Testis (tissue), 3 donors: ENCODE measurements around the gene COL25A1. TPM values are rescaled to one million over a fixed set of nuclear protein-coding genes. Genes with fewer than 3 reads are reported as not detected.

ENCODE experiments used
- DNase-seq: peaks from one replicate; pipeline ENCODE4 v3.0.0-alpha.2; 2019
- H3K27ac ChIP-seq, 2 donors: fragments of 200-600 bp; sonication (generic); one replicate each; pipeline ENCODE4 v1.5.1; 2019
- H3K27me3 ChIP-seq: fragments of 200-600 bp; sonication (generic); one replicate; pipeline ENCODE4 v1.5.1; 2019
- H3K36me3 ChIP-seq: fragments of 200-600 bp; sonication (generic); one replicate; pipeline ENCODE4 v1.5.1; 2017; ENCODE audit warnings: low read depth; ENCODE audit errors: missing control alignments
- H3K4me1 ChIP-seq: fragments of 200-600 bp; sonication (generic); one replicate; pipeline ENCODE4 v1.5.1; 2019
- H3K4me3 ChIP-seq, 2 donors: fragments of 200-600 bp; sonication (generic); one replicate each; pipeline ENCODE4 v1.5.1; 2017 to 2019
- H3K9me3 ChIP-seq: fragments of 200-600 bp; sonication (generic); one replicate; pipeline ENCODE4 v1.5.1; 2017
- CTCF ChIP-seq, 3 experiments: fragments of 450-650 bp in 2 of 3; fragments of 200-600 bp in 1 of 3; sonication (generic) in 1 of 3; IDR thresholded peaks; one replicate each; pipeline ENCODE4 v1.5.1; 2016 to 2019; ENCODE audit warnings: antibody characterized with exemption in 3 of 3, mild to moderate bottlenecking in 2 of 3, moderate library complexity in 1 of 3
- POLR2A ChIP-seq: fragments of 450-650 bp; IDR thresholded peaks from one replicate; pipeline ENCODE4 v1.6.1; 2017; ENCODE audit warnings: antibody characterized with exemption, mild to moderate bottlenecking, moderate library complexity
- WGBS, 2 donors: methylation state at CpG; one replicate each; pipeline ENCODE4 v1.1.5; 2018; 5-methylcytosine and 5-hydroxymethylcytosine counted together
- intact Hi-C: fragments of 100-400 bp; cut with DNase I; formaldehyde crosslinking; loops from one replicate; pipeline ENCODE4 v1.15.1; 2023; ENCODE audit warnings: low total_unique reads
- polyA plus RNA-seq: library from polyadenylated mRNA; stranded (reverse); fragments of 350-450 nt; fragmentation: Illumina TruSeq; extraction: RNeasy Lipid Tissue Mini Kit (QIAGEN cat#74804); gene quantifications from one replicate; pipeline ENCODE4 v1.2.3, GENCODE V29; 2014; ENCODE audit warnings: low read depth, low replicate concordance; ENCODE audit not compliant: insufficient read depth
- total RNA-seq, 2 donors: library from RNA; depleted of rRNA; stranded (reverse); fragments of >200 nt; gene quantifications; one replicate each; pipeline ENCODE4 v1.2.3, GENCODE V29; 2016

COL25A1 gene
- total and polyA plus RNA-seq, 3 donors from 2014 or later: 11.7 to 19.2 (median 17.2) TPM

GRCh38 chr4:108774809-108775530 lies 527.5 kb downstream of the COL25A1 start:
- Histone ChIP-seq H3K27ac (no peak overlapping the region), H3K9me3 (no peaks in the 10 kb centered on the region), H3K27me3 (no peaks in the 10 kb centered on the region), H3K4me1 (no peaks in the 10 kb centered on the region), H3K36me3 (no peaks in the 10 kb centered on the region), H3K4me3 (no peak overlapping the region)
- peak; percentile 50 for DNase-seq
- WGBS, 2 donors: 68 to 73% methylated on average over 5 of the region's 5 CpGs
- TF ChIP-seq POLR2A: no peak
- TF ChIP-seq CTCF (IDR thresholded peaks at IDR 0.05): no peak
- intact Hi-C loops: no loop called here

DNA sequence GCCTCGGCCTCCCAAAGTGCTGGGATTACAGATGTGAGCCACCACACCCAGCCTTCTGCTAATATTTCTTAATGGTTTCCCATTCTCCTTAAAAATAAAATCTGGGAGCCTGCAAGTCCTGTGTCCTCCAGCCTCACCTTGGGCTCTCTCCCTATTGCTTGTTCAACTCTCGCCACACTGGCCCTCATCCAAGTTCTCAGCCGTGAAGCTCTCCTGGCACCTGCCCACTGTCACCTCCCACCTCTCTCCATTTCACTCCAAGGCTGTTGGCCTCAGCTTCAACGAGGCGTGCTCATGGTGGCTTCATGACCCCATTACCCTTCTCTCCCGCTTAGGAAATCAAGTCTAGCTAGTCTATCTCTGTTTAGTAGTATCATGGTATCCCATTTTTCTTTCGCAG lies 530.1 kb downstream of the COL25A1 start:
- no peak overlapping the region for H3K4me3 ChIP-seq
- H3K36me3 ChIP-seq: no peaks in the 10 kb centered on the region
- DNase-seq: no peak
- TF ChIP-seq POLR2A (no peak), CTCF (IDR thresholded peaks at IDR 0.05) (no peak)
- H3K27me3 ChIP-seq: no peaks in the 10 kb centered on the region
- H3K9me3 ChIP-seq: no peaks in the 10 kb centered on the region
- intact Hi-C loops: no loop called here
- 73 to 76% methylated on average over 7 of the region's 7 CpGs for WGBS, 2 donors
- H3K27ac ChIP-seq: no peak overlapping the region
- H3K4me1 ChIP-seq: no peaks in the 10 kb centered on the region

- Histone ChIP-seq H3K4me3 (no peak overlapping the region), H3K9me3 (no peaks in the 10 kb centered on the region), H3K27ac (no peak overlapping the region), H3K27me3 (no peaks in the 10 kb centered on the region), H3K36me3 (no peaks in the 10 kb centered on the region), H3K4me1 (no peaks in the 10 kb centered on the region)
- 85 to 88% methylated on average over 3 of the region's 3 CpGs for WGBS, 2 donors
- no peak for DNase-seq
- intact Hi-C loops: no loop called here
- TF ChIP-seq POLR2A: no peak
- TF ChIP-seq CTCF (IDR thresholded peaks at IDR 0.05): no peak
Observed at GRCh38 chr4:108766058-108766457, 536.4 kb downstream of the COL25A1 start.

DNA sequence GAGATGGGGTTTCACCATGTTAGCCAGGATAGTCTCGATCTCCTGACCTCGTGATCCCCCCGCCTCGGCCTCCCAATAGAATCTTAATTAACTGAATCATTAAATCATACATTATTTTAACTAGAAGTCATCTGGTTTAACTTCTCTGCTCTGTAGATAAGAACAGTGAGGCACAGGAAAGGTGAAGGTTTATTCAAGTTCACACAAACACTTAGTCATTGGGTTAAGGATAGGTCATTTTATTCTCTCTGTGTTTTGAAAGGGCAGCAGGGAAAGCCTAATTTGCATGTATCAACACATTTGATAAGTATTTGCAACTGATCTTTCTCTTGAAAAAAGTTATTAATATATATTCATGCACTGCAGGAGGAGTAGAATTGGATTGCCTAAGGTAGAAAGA lies 538.5 kb downstream of the COL25A1 start:
- no peak overlapping the region for H3K27ac ChIP-seq
- H3K4me3 ChIP-seq: no peak overlapping the region
- no peaks in the 10 kb centered on the region for H3K27me3 ChIP-seq
- TF ChIP-seq POLR2A (no peak), CTCF (IDR thresholded peaks at IDR 0.05) (no peak)
- 57 to 67% methylated on average over 4 of the region's 4 CpGs for WGBS, 2 donors
- intact Hi-C loops: no loop called here
- no peaks in the 10 kb centered on the region for H3K9me3 ChIP-seq
- H3K4me1 ChIP-seq: no peaks in the 10 kb centered on the region
- DNase-seq: no peak
- no peaks in the 10 kb centered on the region for H3K36me3 ChIP-seq

DNA sequence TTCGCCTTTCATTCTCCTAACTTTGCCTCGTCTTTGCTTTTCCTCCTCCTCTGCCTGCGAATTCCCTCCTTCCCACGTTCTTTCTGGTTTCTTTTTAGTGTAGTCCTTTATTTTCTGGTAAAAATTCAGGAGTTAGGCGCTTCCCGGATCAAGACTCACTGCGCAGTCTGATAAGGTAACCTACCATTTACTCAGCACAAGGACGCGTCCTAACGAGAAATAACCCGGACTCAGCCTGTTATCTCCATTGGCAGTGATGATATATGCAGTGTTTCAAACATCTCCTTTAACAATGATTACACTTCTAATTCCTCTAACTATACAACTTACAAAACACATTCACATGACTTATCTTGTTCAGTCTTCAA lies 539.2 kb downstream of the COL25A1 start:
- Histone ChIP-seq H3K27ac (no peak overlapping the region), H3K36me3 (no peaks in the 10 kb centered on the region), H3K27me3 (no peaks in the 10 kb centered on the region), H3K4me3 (peak overlapping the region; percentile 43 to 56), H3K9me3 (no peaks in the 10 kb centered on the region), H3K4me1 (no peaks in the 10 kb centered on the region)
- TF ChIP-seq CTCF (IDR thresholded peaks at IDR 0.05) (no peak), POLR2A (no peak)
- DNase-seq: no peak
- intact Hi-C loops: no loop called here
- WGBS, 2 donors: 4 to 8% methylated on average over 11 of the region's 11 CpGs
